Tongue (tissue), 3 donors: Measurements from ENCODE around the gene SRP68. TPM values are rescaled to one million over a fixed set of nuclear protein-coding genes. Genes with fewer than 3 reads are reported as not detected.
A peak's percentile ranks its signal among the peaks of the same experiment; 100 is the strongest.

Source experiments
- DNase-seq: peaks from one replicate; pipeline ENCODE4 v3.0.0-alpha.2; 2015
- small RNA-seq: library from RNA; depleted of rRNA; stranded (forward); fragments of <200 nt; gene quantifications from one replicate; pipeline ENCODE3, GENCODE V24; 2014; ENCODE audit warnings: low replicate concordance
- total RNA-seq: library from RNA; depleted of rRNA; stranded (reverse); fragments of >200 nt; gene quantifications from one replicate; pipeline ENCODE4 v1.2.3, GENCODE V29; 2014

Gene SRP68
- total RNA-seq, 1 donor from 2014 or later: 50.0 TPM

- no peak for DNase-seq
Measured at GRCh38 chr17:75998327-75998795, 74.0 kb downstream of the SRP68 start.

DNA sequence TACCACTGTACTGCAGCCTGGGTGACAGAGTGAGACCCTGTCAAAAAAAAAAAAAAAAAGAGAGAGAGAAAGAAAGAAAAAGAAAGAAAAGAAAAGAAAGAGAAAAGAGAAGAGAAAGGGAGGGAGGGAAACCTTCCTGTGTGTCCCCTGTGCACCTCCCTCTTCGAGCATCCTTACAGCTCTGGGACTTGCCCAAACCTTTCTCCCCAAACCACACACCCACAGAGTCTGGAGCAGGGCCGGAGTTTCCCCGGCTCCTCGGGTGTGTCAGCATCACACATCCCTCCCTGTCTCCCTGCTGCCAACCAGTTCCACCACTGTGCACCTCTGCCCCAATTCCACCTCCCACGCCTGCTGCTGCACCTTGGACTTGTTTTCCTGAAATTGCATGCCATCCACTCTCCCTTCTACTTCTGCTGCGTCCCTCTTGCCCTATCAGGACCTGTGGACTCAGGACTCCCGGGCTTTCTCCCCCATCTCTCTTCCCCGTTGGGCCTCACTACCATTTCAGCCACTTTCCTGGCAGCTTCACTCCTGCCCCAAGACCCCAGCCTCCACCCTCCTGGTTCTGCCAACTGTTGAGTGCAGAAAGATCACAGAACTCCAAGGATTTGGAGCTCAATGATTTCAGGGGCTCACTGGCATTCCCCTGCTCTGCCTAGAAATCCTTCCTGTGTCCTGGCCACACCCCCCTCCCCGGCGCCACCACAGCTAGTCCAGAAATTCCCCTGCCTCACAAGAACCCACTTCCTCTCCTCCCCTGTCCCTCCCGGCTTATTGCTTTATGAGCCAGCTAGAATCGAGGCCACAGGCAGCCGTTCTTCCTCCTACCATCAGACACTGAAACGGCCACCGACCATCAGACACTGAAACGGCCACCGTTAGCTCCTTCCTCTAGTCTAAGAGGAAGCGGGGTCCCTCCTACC is 75.4 kb downstream of the SRP68 start:
- no peak for DNase-seq

GRCh38 chr17:75995385-75995925 is 76.9 kb downstream of the SRP68 start:
- DNase-seq: no peak

- no peak for DNase-seq
Measured at GRCh38 chr17:75994802-75995370, 77.4 kb downstream of the SRP68 start.

- DNase-seq: no peak
Measured at GRCh38 chr17:75991396-75991795, 80.9 kb downstream of the SRP68 start.

Small RNAs within 50 kb of the gene (small RNA-seq; reads per million reads assigned to genes)
- 0.61 reads per million, percentile 78 among the genes with 10 or more reads in this experiment for gene MIR6868

Other genes with a start within 250 kb of the SRP68 start
- 82.3 TPM for gene UNC13D, start 228.1 kb downstream of the SRP68 start, total RNA-seq
- gene WBP2, start 217.2 kb downstream of the SRP68 start, total RNA-seq: 22.9 TPM
- gene TRIM47, start 193.9 kb downstream of the SRP68 start, total RNA-seq: 54.2 TPM
- gene TRIM65, start 175.6 kb downstream of the SRP68 start, total RNA-seq: 25.8 TPM
- 62.1 TPM for gene MRPL38, start 167.6 kb downstream of the SRP68 start, total RNA-seq
- gene FBF1, start 131.5 kb downstream of the SRP68 start, total RNA-seq: 9.8 TPM
- gene ACOX1, start 93.4 kb downstream of the SRP68 start, total RNA-seq: 33.8 TPM
- gene TEN1, start 93.3 kb downstream of the SRP68 start, total RNA-seq: 13.4 TPM
- gene CDK3, start 71.7 kb downstream of the SRP68 start, total RNA-seq: 7.2 TPM
- 42.3 TPM for gene EVPL, start 45.2 kb downstream of the SRP68 start, total RNA-seq
- not detected for gene GALR2, start 2.3 kb upstream of the SRP68 start, total RNA-seq
- not detected for gene ZACN, start 6.7 kb upstream of the SRP68 start, total RNA-seq
- gene EXOC7, start 31.3 kb upstream of the SRP68 start, total RNA-seq: 81.2 TPM
- 0.51 TPM for gene FOXJ1, start 68.7 kb upstream of the SRP68 start, total RNA-seq
- 6.7 TPM for gene RNF157, start 168.0 kb upstream of the SRP68 start, total RNA-seq
- gene UBALD2, start 192.8 kb upstream of the SRP68 start, total RNA-seq: 3.6 TPM
- 2.1 TPM for gene QRICH2, start 235.8 kb upstream of the SRP68 start, total RNA-seq